GM21825 (cell line): ENCODE results near the gene PITX2.

Experiments used
- ATAC-seq: cut with Tn5 transposase; IDR thresholded peaks from one replicate; pipeline ENCODE4 v1.9.1; 2021; ENCODE audit warnings: mild to moderate bottlenecking, moderate library complexity; ENCODE audit not compliant: unreplicated experiment

Gene PITX2

DNA sequence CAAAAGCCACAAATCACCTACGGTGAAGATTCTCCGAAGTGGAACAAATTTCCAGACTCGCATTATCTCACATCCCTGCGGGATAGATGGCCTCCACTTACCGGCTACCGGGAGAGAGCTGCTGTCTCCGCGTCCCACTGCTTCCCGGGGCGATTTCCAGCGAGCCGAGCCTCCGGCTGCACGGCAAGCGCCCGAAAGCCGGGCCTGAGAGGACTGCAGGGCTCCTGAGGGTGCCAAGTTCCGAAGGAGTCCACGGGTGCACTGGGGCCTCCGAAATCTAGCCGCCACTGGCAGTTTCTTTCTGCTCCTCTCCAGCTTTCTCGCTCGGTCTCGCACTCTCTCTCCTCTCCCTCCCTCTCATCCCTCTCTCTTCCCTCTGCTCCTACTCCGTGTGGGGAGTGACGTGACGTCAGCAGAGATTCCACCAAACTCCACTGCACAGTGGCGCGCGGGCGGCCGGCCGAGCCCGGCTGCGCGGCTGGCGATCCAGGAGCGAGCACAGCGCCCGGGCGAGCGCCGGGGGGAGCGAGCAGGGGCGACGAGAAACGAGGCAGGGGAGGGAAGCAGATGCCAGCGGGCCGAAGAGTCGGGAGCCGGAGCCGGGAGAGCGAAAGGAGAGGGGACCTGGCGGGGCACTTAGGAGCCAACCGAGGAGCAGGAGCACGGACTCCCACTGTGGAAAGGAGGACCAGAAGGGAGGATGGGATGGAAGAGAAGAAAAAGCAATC, 14.0 kb upstream of the PITX2 start:
- no peak for ATAC-seq

- no peak for ATAC-seq
Measured at GRCh38 chr4:110636171-110636679, 13.3 kb upstream of the PITX2 start.

- ATAC-seq, result no peak
Measured at GRCh38 chr4:110635163-110635865, 12.4 kb upstream of the PITX2 start.

GRCh38 chr4:110634350-110635162, 11.7 kb upstream of the PITX2 start:
- no peak for ATAC-seq

- ATAC-seq, result no peak
Measured at GRCh38 chr4:110633358-110634341, 10.8 kb upstream of the PITX2 start.

- ATAC-seq, result no peak
Measured at GRCh38 chr4:110632506-110633357, 9.9 kb upstream of the PITX2 start.

DNA sequence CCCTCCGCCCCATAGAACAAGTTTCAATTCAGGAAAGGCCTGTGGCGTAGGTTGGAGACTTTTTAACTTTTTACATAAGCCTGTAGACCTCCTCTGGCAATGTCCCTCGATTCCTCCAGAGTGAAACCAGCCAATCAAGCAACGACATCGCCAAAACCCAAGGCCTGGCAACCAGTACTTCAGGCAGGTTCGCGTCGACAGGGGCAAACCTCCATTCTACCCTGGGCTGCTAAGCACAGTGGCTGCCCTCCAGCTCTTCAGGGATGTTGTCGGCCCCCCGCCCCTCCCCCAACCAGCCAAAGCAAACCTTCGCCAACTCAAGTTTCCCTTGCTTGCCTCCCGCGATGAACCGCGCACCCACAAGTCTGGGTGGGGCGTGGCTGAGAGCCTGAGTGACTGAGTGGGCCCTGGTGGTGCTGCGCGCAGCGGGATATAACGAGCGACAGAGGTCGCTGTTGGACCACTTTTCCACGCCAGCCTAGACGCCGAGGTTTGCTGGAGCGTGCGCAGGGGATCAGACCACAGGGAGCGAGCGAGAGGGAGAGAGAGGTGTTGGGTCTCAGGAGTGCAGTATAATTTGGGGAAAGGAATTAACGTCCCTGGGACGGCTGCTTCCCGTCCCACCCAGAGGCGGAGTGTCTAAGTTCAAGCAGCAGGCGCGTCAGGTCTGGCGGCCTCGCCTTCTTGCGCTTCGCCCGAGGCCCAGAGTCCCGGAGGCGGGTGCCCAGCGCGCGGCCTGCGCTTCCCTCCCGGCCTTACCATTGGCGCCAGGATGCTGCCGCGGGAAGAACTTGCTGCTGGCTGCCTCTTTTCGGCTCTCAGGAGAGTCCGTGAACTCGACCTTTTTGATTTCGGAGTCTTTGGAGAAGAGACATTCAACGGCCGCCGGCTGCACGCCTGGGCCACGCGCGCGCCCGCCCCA, 9.0 kb upstream of the PITX2 start:
- ATAC-seq, result peak; percentile 97

DNA sequence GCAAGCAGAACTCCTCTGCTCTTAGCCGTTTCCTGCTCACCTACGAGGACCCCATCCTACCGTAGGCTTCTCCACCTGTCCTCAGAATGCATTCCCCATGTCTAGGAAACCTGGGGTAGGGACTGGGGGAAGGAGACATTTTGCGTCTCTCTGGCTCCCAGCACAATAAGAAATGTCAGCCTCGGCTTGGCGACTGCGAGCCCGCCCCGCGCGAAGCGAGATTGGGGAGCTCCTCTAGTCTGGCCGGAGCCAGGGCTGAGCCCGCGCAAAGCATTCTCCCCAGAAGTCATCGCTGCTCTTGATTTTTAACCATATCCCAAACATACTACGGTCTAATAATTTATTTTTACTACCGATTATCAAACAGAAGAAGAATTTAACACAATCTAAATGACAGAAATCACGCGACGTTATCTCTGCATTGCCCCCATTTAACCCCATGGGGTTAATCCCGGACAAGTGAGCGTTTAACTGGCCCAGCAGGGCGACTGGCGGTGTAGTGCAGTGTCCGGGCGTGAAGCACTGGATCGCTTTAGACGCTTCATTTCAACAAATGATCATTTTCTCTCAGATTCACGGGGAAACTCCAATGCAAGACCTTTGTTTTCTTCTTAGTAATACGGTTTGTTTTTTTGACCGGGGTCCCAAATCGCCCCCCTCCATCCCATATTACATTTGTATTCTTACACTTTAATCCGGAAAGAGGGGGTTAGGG, 8.0 kb upstream of the PITX2 start:
- ATAC-seq, result no peak

DNA sequence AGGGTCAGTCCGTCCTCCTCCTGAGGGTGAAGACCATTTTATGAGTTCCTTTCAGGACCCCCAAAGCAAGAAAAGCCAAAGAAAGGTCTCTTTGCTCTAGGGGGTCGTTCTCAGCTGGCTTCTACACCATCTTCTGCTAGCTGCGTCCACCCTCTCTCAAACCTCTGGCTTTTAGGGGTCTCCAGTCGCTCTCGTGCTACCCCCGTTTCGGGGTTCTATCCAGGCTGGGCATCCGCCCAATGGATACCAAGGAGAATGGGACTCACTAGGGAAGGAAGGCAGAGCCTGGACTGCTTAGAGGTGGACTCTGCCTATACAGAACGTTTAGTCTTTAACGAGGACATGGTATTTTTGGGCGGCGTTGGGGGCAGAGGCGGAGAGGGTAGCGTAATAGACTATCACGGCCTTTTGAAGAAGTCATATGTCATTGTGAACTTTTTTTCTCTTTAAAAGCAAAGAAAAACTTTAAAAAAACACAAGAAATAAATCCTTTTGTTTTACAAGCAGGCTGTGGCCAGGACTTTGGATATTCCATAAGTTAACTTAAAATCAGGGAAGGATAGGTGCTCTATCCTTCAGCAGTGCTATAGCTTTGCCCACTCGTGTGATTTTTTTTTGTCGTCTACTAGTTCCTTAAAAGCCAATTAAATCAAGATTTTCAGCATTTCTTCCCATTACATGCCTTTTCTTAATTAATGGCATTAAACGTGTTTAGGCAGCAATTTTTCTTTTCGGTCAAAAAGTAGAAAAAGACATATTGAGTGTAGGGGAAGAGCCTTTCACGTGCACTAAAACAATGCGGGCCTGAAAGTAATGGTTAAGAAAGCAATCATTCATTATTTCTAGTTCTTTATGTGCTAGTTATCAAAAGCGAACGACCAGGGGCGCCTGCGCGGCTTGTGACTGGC, 7.2 kb upstream of the PITX2 start:
- no peak for ATAC-seq

GRCh38 chr4:110629214-110629754, 6.4 kb upstream of the PITX2 start:
- ATAC-seq, result no peak

- no peak for ATAC-seq
Measured at GRCh38 chr4:110628663-110629213, 5.9 kb upstream of the PITX2 start.

GRCh38 chr4:110627977-110628662, 5.2 kb upstream of the PITX2 start:
- no peak for ATAC-seq

DNA sequence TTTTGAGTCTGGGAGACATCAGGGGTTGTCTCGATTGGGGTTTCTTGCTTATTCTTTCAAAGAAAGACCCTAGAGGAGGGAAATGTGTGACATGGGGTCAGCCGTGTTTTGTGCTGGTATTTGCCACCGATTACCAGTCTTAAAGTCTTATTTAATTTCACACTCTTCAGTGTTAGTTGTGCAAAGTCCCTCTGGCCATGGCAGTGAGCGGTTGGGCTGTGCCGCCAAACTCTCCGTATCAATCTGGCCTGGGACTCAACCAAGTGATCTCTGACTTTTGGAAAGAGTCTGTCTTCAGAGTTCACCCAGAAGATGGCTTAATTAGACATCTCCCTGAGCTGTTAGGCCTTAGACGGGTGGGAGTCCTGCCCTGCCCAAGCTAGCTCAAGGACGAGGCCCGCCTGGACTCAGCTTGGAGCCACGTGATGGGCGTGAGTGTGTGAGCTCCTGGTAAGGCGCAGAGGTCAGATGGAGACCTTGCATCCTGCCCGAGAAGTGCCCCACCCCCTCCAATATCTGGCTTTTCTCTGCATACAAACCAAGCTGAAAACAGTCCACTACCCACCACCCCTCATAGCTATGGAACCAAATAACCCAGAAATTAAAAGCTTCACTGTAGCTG, 3.8 kb upstream of the PITX2 start:
- ATAC-seq, result no peak

GRCh38 chr4:110625576-110626257, 2.8 kb upstream of the PITX2 start:
- ATAC-seq, result no peak
